ENCODE data around the gene SRR. TPM values are rescaled to one million over a fixed set of nuclear protein-coding genes. Genes with fewer than 3 reads are reported as not detected.
A peak's percentile ranks its signal among the peaks of the same experiment; 100 is the strongest.

The SRR gene
- total and polyA plus RNA-seq, 9 of the 15 experiments (the other 6 are each of a cell fraction or from before 2014, with no cell fraction given): 5.0 to 19.4 (median 7.9) TPM

DNA sequence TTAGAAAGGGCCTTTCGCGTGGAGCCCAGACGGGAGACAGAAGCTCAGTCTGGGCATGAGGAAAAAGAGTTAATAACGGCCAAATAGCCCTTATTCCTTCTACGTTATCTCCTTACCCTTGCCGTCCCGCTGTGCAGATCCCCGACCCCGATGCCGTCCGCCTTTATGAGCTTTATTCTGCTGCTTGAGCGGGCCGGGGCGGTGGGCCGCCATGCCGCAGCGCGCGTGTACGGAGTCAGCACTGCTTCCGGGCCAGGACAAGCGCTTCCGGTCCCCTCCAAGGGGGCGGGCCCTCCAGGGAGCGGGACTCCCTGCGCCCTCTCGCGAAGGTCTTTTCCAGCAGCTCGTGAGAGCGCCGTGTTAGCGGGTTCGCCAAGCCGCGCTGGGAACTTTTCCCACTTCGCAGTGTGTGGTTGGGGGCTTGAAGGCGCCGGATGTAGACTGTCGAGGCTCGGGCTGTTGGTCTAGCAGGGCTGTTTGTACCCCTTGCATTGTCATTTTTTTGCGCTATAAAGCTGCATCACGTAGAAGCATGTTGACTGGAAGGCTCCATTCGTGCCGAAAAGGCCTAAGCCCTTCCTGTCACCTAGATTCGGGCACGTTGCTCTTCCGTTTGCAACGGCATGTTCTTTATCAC lies 32.6 kb downstream of the SRR start, which contains the start of gene TSR1 (continued):
- TF ChIP-seq JUNB (CRISPR knock-in tag; conservative IDR thresholded peaks at IDR 0.05) (no peak), NCOA1 (IDR thresholded peaks at IDR 0.05; ENCODE audit: low read depth) (no peak), ZSCAN32 (CRISPR knock-in tag; IDR thresholded peaks at IDR 0.05) (no peak), ZNF778 (CRISPR knock-in tag; IDR thresholded peaks at IDR 0.05) (no peak), PRPF4 (IDR thresholded peaks at IDR 0.05; ENCODE audit: insufficient read depth, low read depth, low read length, poor library complexity, severe bottlenecking) (no peak), PCBP2 (IDR thresholded peaks at IDR 0.05; ENCODE audit: low read depth, low read length, poor library complexity, severe bottlenecking) (no peak), TCF7L2 (IDR thresholded peaks at IDR 0.05; ENCODE audit: low read depth, low read length) (no peak), TCF3 (CRISPR knock-in tag; IDR thresholded peaks at IDR 0.05) (no peak), HIVEP1 (CRISPR knock-in tag; IDR thresholded peaks at IDR 0.05) (no peak), POLR2AphosphoS2 (IDR thresholded peaks at IDR 0.05; ENCODE audit: low read length) (no peak; the same call in 1 of the 2 replicates), ZNF224 (CRISPR knock-in tag; IDR thresholded peaks at IDR 0.05) (no peak), FOXK2 (conservative IDR thresholded peaks at IDR 0.05 in 1 of 2, IDR thresholded peaks at IDR 0.05 in 1 of 2; ENCODE audit: low read depth in 2 of 2) (0 out of 4 replicates have a peak, but pooled peaks of 1 of the 2 experiments have one; percentile 16), HEY1 (CRISPR knock-in tag; IDR thresholded peaks at IDR 0.05; ENCODE audit: borderline replicate concordance) (no peak), YY1 (IDR thresholded peaks at IDR 0.05; ENCODE audit: borderline replicate concordance in 1 of 3, control insufficient read depth in 1 of 3, extremely low read depth in 1 of 3, insufficient read depth in 3 of 3, insufficient read length in 1 of 3, insufficient replicate concordance in 2 of 3, low read depth in 1 of 3, low read length in 2 of 3) (peak; percentile 65 to 92 (median 89)), KLF1 (tag; IDR thresholded peaks at IDR 0.05) (peak; percentile 52; the same call in 1 of the 2 replicates), NFYB (IDR thresholded peaks at IDR 0.05; ENCODE audit: extremely low read depth, insufficient read length) (no peak), CAMTA2 (CRISPR knock-in tag; conservative IDR thresholded peaks at IDR 0.05) (no peak), CCNT2 (IDR thresholded peaks at IDR 0.05; ENCODE audit: borderline replicate concordance, extremely low read depth, insufficient read length, low read depth, low read length) (peak; percentile 44)
- TF ChIP-seq, protein P1, sequence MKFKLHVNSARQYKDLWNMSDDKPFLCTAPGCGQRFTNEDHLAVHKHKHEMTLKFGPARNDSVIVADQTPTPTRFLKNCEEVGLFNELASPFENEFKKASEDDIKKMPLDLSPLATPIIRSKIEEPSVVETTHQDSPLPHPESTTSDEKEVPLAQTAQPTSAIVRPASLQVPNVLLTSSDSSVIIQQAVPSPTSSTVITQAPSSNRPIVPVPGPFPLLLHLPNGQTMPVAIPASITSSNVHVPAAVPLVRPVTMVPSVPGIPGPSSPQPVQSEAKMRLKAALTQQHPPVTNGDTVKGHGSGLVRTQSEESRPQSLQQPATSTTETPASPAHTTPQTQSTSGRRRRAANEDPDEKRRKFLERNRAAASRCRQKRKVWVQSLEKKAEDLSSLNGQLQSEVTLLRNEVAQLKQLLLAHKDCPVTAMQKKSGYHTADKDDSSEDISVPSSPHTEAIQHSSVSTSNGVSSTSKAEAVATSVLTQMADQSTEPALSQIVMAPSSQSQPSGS (CRISPR knock-in tag; IDR thresholded peaks at IDR 0.05): no peak
- TF ChIP-seq, protein P2, sequence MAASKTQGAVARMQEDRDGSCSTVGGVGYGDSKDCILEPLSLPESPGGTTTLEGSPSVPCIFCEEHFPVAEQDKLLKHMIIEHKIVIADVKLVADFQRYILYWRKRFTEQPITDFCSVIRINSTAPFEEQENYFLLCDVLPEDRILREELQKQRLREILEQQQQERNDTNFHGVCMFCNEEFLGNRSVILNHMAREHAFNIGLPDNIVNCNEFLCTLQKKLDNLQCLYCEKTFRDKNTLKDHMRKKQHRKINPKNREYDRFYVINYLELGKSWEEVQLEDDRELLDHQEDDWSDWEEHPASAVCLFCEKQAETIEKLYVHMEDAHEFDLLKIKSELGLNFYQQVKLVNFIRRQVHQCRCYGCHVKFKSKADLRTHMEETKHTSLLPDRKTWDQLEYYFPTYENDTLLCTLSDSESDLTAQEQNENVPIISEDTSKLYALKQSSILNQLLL (CRISPR knock-in tag; IDR thresholded peaks at IDR 0.05; ENCODE audit: borderline replicate concordance): no peak
- TF ChIP-seq, protein P3, sequence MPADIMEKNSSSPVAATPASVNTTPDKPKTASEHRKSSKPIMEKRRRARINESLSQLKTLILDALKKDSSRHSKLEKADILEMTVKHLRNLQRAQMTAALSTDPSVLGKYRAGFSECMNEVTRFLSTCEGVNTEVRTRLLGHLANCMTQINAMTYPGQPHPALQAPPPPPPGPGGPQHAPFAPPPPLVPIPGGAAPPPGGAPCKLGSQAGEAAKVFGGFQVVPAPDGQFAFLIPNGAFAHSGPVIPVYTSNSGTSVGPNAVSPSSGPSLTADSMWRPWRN (IDR thresholded peaks at IDR 0.05; ENCODE audit: low read depth): no peak
- TF ChIP-seq, protein P4, sequence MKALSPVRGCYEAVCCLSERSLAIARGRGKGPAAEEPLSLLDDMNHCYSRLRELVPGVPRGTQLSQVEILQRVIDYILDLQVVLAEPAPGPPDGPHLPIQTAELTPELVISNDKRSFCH (CRISPR knock-in tag; IDR thresholded peaks at IDR 0.05): no peak
- TF ChIP-seq, protein P4 (tag; IDR thresholded peaks at IDR 0.05): 0 out of 2 replicates have a peak, but pooled peaks have one; percentile 13
